Neuron (in vitro differentiated cells): Measurements from ENCODE around the gene LARP4B.

Experiments
- H2AFZ ChIP-seq: one replicate; pipeline ENCODE4 v1.6.1; 2013; ENCODE audit warnings: low read depth, mild to moderate bottlenecking, inconsistent platforms, low read length, moderate library complexity
- H3K27me3 ChIP-seq: one replicate; pipeline ENCODE4 v1.6.1; 2013; ENCODE audit warnings: low read length; ENCODE audit not compliant: insufficient read depth
- H3K36me3 ChIP-seq: one replicate; pipeline ENCODE4 v1.6.1; 2013; ENCODE audit warnings: low read length; ENCODE audit not compliant: insufficient read depth
- H3K4me1 ChIP-seq: one replicate; pipeline ENCODE4 v1.6.1; 2013; ENCODE audit warnings: low read length; ENCODE audit not compliant: insufficient read depth
- H3K4me3 ChIP-seq: 2 replicates; pipeline ENCODE4 v1.5.1; 2013; ENCODE audit warnings: mild to moderate bottlenecking, low read length, moderate library complexity
- H3K9me3 ChIP-seq: one replicate; pipeline ENCODE4 v1.6.1; 2013; ENCODE audit warnings: low read length

The LARP4B gene

DNA sequence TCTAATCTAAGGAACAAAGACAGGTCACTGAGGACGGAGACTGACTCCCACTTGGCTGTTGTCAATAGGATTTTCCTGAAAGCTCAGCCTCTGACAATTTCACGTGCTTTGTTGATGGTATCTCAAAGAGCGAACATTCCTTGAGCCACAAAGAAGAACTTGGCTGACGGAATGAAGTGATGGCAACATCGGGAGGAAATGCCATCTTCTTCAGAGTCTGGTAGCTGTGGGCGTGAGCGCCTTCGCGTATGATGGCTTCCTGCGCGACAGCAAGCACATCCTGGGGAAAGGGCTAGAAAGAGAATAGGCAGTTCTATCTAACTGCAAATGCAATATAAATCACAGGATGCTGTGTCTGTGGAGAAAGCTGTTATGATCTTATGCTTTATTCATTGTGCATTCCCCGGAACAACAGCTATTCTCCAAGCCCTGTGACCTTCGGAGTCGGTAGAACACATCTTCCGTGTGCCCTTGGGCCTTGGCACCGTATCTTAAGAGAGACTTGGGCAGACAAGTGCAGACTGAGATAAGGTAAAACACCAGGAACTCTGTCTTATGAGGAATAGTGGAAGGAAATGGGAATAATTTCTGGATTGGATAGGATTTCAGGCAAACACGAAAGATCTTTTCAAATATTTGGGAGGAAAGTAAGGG is 37.2 kb upstream of the LARP4B start:
- H3K4me3 ChIP-seq, result no peak overlapping the region
- peaks cover 3% of the 10 kb centered on the region for H3K9me3 ChIP-seq
- peaks cover 16% of the 10 kb centered on the region for H3K4me1 ChIP-seq
- no peaks in the 10 kb centered on the region for H3K36me3 ChIP-seq
- no peak overlapping the region for H2AFZ ChIP-seq
- no peaks in the 10 kb centered on the region for H3K27me3 ChIP-seq

DNA sequence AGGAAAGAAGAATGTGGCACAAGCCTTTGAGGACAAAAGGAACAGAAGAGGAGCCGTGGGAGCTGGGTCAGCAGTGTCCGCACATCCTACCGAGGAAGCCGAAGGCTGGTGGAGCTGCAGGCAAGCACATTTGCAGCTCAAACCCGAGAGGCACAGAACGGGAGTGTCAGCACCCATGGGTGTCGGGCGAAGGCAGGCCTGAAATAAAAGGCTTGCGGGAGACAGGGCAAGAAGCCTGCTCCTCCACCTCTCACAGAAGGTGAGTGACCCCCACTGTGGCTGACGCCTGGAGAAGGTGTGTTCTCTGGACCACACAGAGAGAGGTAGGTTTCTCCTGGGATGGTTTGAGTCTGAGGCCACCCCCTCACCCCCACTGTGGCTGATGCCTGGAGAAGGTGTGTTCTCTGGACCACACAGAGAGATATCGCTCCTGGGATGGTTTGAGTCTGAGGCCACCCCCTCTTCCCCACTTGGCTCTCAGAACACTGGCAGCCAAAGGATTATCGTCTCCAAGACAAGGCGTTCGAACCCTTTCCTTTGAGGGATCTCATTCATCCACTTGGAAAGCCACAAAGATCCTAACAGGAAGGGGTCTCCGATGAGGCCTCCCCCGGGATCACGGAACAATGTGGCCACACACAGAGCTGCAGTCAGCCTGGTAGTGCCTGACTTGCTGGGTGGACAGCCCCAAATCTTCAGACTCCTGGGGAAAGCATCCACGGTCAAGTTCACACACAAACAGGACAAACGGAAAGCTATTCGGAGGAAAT is 35.1 kb upstream of the LARP4B start:
- H3K27me3 ChIP-seq, result no peaks in the 10 kb centered on the region
- no peak overlapping the region for H3K4me3 ChIP-seq
- peaks cover 16% of the 10 kb centered on the region for H3K4me1 ChIP-seq
- H2AFZ ChIP-seq, result no peak overlapping the region
- H3K36me3 ChIP-seq, result no peaks in the 10 kb centered on the region
- peaks cover 3% of the 10 kb centered on the region for H3K9me3 ChIP-seq

DNA sequence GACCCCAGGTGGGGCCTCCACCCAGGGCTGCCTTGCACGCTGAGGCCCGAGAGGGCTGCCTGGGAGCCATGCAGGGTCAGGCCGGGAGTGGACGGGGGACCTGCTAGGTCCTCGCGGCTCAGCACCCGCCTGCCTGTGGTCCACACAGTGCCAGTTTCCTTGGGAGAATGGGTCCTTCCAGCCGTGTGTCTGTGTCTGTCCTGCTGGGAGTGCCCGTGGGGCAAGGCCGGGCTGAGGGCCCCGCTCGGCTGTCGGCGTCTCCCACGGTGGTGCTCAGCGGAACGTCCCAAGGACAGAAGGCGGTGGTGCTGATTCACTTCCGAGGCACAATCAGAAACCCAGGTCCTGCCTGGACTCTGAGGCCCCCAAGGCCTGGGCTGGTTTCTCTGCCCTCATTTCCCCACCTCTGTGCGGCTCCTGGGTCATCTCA is 33.5 kb upstream of the LARP4B start:
- H3K36me3 ChIP-seq, result no peaks in the 10 kb centered on the region
- H3K9me3 ChIP-seq, result peaks cover 3% of the 10 kb centered on the region
- no peaks in the 10 kb centered on the region for H3K27me3 ChIP-seq
- no peak overlapping the region for H3K4me3 ChIP-seq
- H3K4me1 ChIP-seq, result peaks cover 6% of the 10 kb centered on the region
- no peak overlapping the region for H2AFZ ChIP-seq

DNA sequence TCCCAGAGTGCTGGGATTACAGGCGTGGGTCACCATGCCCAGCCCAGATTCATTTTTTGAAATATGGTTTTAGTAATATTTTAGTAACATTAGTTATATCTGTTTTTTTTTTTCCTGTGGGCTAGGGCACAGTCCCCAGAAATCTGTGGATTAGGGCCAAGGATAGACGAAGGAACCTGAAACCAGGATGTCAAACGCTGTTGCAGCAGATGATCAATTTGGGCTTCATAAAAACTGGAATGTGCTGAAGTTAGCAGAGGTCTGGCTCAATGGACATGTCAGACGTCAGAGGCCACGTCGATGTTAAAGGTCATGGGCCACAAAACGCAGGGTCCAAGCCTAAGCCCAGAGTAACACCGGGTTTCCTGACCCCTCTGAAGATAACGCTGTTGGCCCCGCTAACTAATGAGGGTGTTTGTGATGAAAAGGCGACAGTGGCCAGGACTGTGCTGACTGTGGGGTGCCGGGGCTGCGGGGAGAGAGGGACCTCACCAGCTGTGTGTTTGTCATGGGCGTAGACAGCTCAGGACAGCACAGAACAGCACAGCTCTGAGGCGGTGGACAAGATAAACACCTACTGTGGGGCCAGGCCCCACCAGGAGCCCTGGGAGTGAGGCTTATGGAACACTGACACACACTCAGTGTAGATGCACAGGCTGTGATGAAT is 32.9 kb upstream of the LARP4B start:
- H3K4me3 ChIP-seq, result no peak overlapping the region
- peaks cover 3% of the 10 kb centered on the region for H3K9me3 ChIP-seq
- no peaks in the 10 kb centered on the region for H3K36me3 ChIP-seq
- H3K27me3 ChIP-seq, result no peaks in the 10 kb centered on the region
- H3K4me1 ChIP-seq, result peaks cover 6% of the 10 kb centered on the region
- H2AFZ ChIP-seq, result no peak overlapping the region

DNA sequence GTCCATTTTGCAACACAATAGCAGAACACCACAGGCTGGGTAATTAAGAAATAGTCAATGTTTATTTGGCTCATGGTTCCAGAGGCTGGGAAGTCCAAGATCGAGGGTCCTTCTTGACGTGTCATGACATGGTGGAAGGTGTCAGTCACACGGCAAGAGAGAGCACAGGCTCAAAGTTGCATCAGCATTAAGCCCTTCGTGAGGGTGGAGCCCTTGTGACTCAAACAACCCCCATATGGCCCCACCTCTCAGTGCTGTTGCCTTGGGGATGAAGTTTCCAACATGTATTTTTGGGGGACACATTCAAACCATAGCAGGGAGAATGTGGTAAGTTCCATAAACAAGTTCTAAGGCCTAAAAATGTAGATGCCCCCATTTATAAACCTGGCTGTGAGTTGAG is 32.1 kb upstream of the LARP4B start:
- Histone ChIP-seq H3K36me3 (no peaks in the 10 kb centered on the region), H2AFZ (no peak overlapping the region), H3K4me3 (no peak overlapping the region), H3K4me1 (peaks cover 4% of the 10 kb centered on the region), H3K9me3 (peaks cover 3% of the 10 kb centered on the region), H3K27me3 (no peaks in the 10 kb centered on the region)

DNA sequence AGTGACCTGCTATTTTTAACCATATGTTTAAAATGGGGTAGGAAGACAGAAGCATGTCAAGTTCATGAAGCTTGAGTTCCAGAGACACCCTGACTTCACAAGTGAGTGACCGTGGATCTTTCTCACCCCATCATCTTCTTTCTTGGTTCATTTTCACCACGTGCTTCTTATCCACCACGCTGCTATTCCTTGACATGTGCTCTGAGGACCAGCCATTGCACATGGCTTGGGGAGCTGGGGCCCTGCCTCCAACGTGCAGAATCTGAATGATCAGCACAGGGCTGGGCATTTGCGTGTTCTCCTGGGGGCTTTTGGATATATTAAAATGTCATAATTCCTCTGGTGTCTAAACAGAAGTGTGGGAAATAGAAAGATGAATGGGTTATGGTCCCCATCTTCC is 31.7 kb upstream of the LARP4B start:
- Histone ChIP-seq H3K4me1 (no peaks in the 10 kb centered on the region), H3K27me3 (no peaks in the 10 kb centered on the region), H3K36me3 (no peaks in the 10 kb centered on the region), H3K9me3 (peaks cover 3% of the 10 kb centered on the region), H2AFZ (no peak overlapping the region), H3K4me3 (no peak overlapping the region)

DNA sequence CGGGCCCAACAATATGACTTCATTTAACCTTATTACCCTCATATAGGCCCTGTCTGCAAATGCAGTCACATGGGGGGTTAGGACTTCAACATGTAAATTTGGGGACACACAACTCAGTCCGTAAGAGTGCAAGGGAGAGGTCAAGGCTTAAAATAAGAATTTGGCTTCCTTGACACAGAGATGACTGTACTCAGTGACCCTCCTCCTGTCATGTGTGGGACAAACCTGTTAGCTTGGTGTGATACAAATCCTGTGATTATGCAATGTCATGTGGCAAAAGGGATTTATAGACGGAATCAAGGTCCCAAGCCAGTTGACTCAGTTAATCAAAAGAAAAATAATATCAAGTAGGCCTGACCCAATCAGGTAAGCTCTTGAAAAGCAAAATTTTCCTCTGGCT is 30.8 kb upstream of the LARP4B start:
- H3K4me3 ChIP-seq, result no peak overlapping the region
- peaks cover 3% of the 10 kb centered on the region for H3K9me3 ChIP-seq
- no peaks in the 10 kb centered on the region for H3K27me3 ChIP-seq
- no peaks in the 10 kb centered on the region for H3K4me1 ChIP-seq
- H3K36me3 ChIP-seq, result no peaks in the 10 kb centered on the region
- H2AFZ ChIP-seq, result no peak overlapping the region

DNA sequence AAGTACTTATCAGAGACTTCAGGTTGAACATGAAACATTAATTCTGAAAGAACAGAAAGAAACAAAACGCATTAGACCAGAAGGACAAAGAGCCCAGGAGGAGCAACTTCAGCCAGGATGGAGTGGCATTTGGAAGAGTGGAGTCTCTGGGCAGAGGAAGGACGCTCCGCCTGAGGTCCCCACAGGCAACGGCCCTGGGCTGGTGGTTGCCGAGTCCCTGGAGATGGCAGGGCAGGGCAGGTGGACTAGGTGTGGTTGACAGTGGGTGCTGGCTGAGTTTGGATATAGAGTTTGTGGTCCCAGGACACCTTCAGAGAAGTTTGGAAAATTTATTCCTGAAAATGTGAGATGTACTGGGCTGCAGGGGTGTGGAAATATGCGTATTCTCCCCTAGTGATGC is 27.4 kb upstream of the LARP4B start:
- H3K4me1 ChIP-seq, result no peaks in the 10 kb centered on the region
- peaks cover 11% of the 10 kb centered on the region for H3K27me3 ChIP-seq
- no peak overlapping the region for H3K4me3 ChIP-seq
- no peaks in the 10 kb centered on the region for H3K36me3 ChIP-seq
- no peak overlapping the region for H2AFZ ChIP-seq
- H3K9me3 ChIP-seq, result peaks cover 5% of the 10 kb centered on the region

DNA sequence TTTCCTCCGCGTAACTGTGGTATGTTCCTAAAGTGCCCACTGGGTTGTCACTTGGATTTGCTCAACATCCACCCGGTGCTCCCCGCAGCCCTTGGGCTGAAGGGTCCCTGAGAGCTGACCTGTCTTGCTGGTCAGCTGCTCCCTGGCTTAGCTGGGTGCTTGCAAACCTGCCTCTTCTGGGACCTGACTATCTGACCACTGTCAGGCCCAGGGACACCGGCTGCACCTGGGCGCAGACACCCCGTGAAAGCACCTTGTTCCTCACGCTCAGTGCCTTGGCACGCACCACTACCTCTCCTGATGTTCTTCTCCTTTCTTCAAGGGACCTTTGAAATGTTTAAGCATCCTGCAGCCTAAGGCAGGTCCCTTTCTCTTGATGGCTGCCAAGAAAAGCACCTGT is 26.6 kb upstream of the LARP4B start:
- Histone ChIP-seq H3K36me3 (no peaks in the 10 kb centered on the region), H3K4me1 (no peaks in the 10 kb centered on the region), H2AFZ (no peak overlapping the region)

DNA sequence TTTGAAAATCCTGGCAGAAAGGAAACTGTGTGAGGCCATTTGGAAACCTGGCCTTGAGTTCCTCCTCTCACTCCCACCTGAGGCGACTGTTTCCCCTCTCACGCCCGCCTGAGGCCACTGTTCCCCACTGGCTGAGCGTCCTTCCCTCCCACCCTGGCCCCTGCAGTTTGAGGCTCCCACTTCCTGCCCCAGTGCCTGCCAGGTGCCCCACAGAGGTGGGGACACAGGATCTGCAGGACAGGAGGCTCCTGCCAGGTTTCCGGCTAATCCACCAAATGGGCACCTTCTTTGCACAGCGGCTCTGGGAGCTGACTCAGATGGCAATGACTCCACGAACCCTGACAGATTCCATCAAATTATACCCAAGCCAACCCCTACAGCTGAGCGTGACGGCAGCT is 24.3 kb upstream of the LARP4B start:
- Histone ChIP-seq H3K27me3 (peaks cover 14% of the 10 kb centered on the region), H3K4me1 (no peaks in the 10 kb centered on the region), H3K9me3 (peaks cover 3% of the 10 kb centered on the region), H3K4me3 (no peak overlapping the region), H3K36me3 (no peaks in the 10 kb centered on the region), H2AFZ (no peak overlapping the region)

More for the DNA sequence above, 26.6 kb upstream of the LARP4B start:
- peaks cover 14% of the 10 kb centered on the region for H3K27me3 ChIP-seq
- peaks cover 3% of the 10 kb centered on the region for H3K9me3 ChIP-seq
- H3K4me3 ChIP-seq, result no peak overlapping the region

DNA sequence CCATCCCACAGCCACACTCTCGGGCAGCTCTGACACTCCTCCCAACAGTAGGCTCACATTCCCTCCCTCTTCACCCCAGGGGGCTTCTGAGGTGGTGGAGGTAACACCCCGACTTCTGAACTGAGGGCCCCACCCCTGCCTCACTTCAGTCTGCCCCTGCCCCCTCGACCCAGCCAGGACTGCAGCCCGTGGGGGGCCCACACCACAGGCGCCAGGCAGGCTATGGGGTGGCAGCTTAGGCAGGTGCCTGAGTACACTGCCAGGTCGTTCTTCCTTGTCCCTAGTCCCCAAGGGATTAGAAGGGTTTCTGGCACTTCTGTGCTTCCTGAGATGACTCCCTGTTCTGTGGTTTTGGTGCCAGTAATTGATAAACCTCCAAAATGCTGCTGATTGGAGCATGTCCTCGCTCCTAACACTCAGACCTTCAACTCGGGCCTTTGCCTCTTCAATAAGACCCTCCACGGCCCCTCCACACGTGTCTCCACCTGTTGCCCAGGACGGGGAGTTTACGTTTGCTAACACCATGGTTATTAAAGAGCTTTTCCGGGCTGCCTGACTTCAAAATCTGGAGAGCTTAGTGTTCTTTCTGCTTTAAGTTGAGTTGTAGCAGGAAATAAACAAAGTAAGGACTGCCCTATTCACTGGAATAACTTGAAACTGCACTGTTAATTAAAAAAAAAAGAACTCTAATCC is 23.8 kb upstream of the LARP4B start:
- peaks cover 3% of the 10 kb centered on the region for H3K9me3 ChIP-seq
- H3K36me3 ChIP-seq, result no peaks in the 10 kb centered on the region
- H2AFZ ChIP-seq, result no peak overlapping the region
- no peaks in the 10 kb centered on the region for H3K4me1 ChIP-seq
- H3K27me3 ChIP-seq, result peaks cover 14% of the 10 kb centered on the region
- H3K4me3 ChIP-seq, result no peak overlapping the region

DNA sequence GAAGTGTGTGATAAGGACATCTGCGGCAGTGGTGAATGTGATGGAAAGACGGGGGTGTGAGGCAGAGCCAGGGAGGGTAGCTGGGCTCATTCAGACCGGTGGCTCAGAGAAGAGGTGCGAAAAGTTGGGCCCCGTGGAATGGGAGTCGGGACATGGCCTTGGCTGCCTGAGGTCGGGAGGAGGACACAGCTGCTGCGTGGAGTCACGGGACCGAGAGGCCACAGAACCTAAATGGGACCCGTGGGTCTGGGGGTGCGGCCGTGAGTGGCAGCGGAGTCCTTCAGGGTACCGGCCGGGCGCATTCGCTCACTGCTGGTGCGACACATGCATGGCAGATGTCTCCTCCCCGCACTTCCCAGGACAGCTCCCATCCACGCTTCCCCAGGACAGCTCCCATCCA is 22.9 kb upstream of the LARP4B start:
- Histone ChIP-seq H3K9me3 (peaks cover 3% of the 10 kb centered on the region), H3K4me1 (no peaks in the 10 kb centered on the region), H2AFZ (no peak overlapping the region), H3K27me3 (peaks cover 14% of the 10 kb centered on the region), H3K36me3 (no peaks in the 10 kb centered on the region), H3K4me3 (no peak overlapping the region)

DNA sequence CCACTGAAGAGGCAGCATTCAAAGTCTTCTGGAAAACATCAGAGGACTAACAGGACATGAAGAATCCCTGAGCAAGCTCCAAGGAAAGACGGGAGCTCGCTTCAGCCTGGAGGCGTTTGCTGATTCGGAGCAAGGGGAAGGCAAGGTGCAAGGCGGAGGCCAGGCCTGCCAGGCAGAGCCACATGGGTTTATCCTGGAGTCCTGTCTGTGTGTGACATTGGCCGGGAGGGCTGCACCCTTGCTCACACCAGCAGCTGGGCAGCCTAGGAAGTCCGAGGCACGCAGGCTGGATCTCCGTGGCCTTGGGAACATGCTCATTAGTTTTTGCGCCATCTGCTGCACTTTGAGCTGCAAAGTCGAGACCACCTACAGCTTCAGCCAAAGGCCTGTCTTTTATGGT is 22.3 kb upstream of the LARP4B start:
- Histone ChIP-seq H3K36me3 (no peaks in the 10 kb centered on the region), H2AFZ (no peak overlapping the region), H3K9me3 (peaks cover 3% of the 10 kb centered on the region), H3K27me3 (peaks cover 14% of the 10 kb centered on the region), H3K4me1 (no peaks in the 10 kb centered on the region), H3K4me3 (no peak overlapping the region)
